KMS-11 (cell line): ENCODE data around the gene PRRC2B.

ENCODE experiments used
- H2AFZ ChIP-seq: fragments of 200-600 bp; sonication (generic); 2 replicates; pipeline ENCODE4 v1.6.1; 2016; ENCODE audit warnings: antibody characterized with exemption, mixed run types, low read depth
- H3K27ac ChIP-seq: fragments of 200-600 bp; sonication (generic); 2 replicates; pipeline ENCODE4 v1.6.1; 2016; ENCODE audit warnings: mild to moderate bottlenecking, mixed run types
- H3K27me3 ChIP-seq: fragments of 200-600 bp; sonication (generic); 2 replicates; pipeline ENCODE4 v1.6.1; 2017; ENCODE audit warnings: mild to moderate bottlenecking, low read depth, mixed run types, moderate library complexity; ENCODE audit not compliant: insufficient read depth
- H3K36me3 ChIP-seq: fragments of 200-600 bp; sonication (generic); 2 replicates; pipeline ENCODE4 v1.6.1; 2017; ENCODE audit warnings: mild to moderate bottlenecking, mixed run types; ENCODE audit not compliant: insufficient read depth
- H3K4me1 ChIP-seq: fragments of 200-600 bp; sonication (generic); 2 replicates; pipeline ENCODE4 v1.6.1; 2016; ENCODE audit warnings: mild to moderate bottlenecking, low read depth, mixed run types; ENCODE audit not compliant: poor library complexity, severe bottlenecking
- H3K4me2 ChIP-seq: fragments of 200-600 bp; sonication (generic); 2 replicates; pipeline ENCODE4 v1.7.0; 2016; ENCODE audit warnings: mild to moderate bottlenecking, mixed run types
- H3K4me3 ChIP-seq: fragments of 200-600 bp; sonication (generic); IDR thresholded peaks from 2 replicates; pipeline ENCODE4 v1.6.1; 2017; ENCODE audit warnings: low read depth, low read length, mixed read lengths; ENCODE audit not compliant: insufficient read depth
- H3K79me2 ChIP-seq: fragments of 200-600 bp; sonication (generic); 2 replicates; pipeline ENCODE4 v1.6.1; 2016; ENCODE audit warnings: low read depth, mixed run types; ENCODE audit not compliant: insufficient read depth
- H3K9ac ChIP-seq: fragments of 200-600 bp; sonication (generic); 2 replicates; pipeline ENCODE4 v1.6.1; 2016; ENCODE audit warnings: mild to moderate bottlenecking, mixed run types
- H4K20me1 ChIP-seq: fragments of 200-600 bp; sonication (generic); 2 replicates; pipeline ENCODE4 v1.6.1; 2016; ENCODE audit warnings: mild to moderate bottlenecking, mixed run types; ENCODE audit not compliant: insufficient read depth
- TF ChIP-seq, protein P1 (sequence below): fragments of 200-600 bp; sonication (generic); conservative IDR thresholded peaks from 2 replicates; pipeline ENCODE4 v1.6.1; 2017; ENCODE audit warnings: low read depth, mild to moderate bottlenecking, antibody characterized with exemption, low read length, moderate library complexity, mixed read lengths

PRRC2B gene

DNA sequence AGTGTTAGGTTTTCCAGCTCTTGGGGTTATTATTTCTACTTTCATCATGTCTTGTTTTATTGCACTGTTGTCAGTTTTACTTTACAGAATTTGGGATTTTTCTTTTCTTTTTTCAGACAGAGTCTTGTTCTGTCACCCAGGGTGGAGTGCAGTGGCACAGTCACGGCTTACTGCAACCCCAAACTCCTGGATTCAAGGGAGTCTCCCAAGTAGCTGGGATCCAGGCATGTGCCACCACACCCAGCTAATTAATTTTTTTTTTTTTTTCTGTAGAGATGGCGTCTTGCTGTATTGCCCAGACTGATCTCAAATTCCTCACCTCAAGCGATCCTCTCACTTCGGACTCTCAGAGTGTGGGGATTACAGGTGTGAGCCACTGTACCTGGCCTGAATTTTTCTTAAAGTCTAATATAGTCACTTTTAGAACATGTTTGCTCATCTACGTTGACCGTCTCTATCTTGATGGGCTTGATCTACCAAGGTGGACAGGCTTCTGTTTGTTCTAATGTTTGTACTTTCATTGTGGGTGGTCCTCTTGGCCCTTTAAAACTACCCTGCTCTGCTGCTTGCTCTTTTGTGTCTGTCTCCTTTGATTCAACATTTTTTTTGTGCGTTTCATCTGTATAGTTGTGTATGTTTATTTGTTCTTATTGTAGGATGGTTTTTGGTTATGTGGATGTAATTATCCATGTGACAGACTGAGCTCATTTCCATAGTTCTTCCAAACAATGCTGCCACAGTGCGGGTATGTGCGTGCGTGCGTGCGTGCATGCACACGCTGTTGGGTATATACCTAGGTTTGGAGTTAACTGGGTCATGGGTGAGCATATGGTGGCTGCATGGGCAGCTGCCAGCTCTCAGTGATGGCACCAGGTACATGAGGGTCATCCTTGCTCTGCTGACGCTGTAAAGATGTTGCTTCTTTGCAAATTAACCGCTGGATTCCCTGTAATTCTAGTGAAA lies 18.1 kb downstream of the PRRC2B start:
- Histone ChIP-seq H3K4me2 (no peak overlapping the region), H2AFZ (no peak overlapping the region), H3K27me3 (no peaks in the 10 kb centered on the region), H3K36me3 (no peaks in the 10 kb centered on the region), H3K4me3 (no peak overlapping the region), H3K4me1 (peaks cover 26% of the 10 kb centered on the region), H3K9ac (no peak overlapping the region), H3K27ac (no peak overlapping the region), H3K79me2 (peaks cover 100% of the 10 kb centered on the region), H4K20me1 (peaks cover 86% of the 10 kb centered on the region)
- TF ChIP-seq, protein P1, sequence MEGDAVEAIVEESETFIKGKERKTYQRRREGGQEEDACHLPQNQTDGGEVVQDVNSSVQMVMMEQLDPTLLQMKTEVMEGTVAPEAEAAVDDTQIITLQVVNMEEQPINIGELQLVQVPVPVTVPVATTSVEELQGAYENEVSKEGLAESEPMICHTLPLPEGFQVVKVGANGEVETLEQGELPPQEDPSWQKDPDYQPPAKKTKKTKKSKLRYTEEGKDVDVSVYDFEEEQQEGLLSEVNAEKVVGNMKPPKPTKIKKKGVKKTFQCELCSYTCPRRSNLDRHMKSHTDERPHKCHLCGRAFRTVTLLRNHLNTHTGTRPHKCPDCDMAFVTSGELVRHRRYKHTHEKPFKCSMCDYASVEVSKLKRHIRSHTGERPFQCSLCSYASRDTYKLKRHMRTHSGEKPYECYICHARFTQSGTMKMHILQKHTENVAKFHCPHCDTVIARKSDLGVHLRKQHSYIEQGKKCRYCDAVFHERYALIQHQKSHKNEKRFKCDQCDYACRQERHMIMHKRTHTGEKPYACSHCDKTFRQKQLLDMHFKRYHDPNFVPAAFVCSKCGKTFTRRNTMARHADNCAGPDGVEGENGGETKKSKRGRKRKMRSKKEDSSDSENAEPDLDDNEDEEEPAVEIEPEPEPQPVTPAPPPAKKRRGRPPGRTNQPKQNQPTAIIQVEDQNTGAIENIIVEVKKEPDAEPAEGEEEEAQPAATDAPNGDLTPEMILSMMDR: no peak

DNA sequence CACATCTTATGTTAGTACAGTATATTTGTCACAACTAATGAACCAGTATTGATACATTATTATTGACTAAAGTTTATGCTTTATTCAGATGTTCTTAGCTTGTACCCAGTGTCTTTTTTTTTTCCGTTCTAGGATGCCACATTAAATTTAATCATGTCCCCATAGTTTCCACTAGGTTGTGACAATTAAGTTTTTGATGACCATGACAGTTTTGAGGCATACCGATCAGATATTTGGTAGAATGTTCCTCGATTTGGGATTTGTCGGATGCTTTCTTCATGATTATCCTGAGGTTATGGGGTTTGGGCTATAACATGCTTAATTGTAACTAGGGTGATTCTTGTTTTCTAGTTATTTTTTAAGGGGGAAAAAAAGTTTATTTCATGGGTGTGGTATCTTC lies 22.6 kb downstream of the PRRC2B start:
- Histone ChIP-seq H3K4me2 (no peak overlapping the region), H4K20me1 (peaks cover 81% of the 10 kb centered on the region), H3K4me3 (no peak overlapping the region), H3K9ac (no peak overlapping the region), H3K4me1 (peaks cover 14% of the 10 kb centered on the region), H3K27me3 (no peaks in the 10 kb centered on the region), H3K79me2 (peaks cover 100% of the 10 kb centered on the region), H3K36me3 (no peaks in the 10 kb centered on the region), H3K27ac (no peak overlapping the region), H2AFZ (no peak overlapping the region)
- TF ChIP-seq, protein P1: no peak

DNA sequence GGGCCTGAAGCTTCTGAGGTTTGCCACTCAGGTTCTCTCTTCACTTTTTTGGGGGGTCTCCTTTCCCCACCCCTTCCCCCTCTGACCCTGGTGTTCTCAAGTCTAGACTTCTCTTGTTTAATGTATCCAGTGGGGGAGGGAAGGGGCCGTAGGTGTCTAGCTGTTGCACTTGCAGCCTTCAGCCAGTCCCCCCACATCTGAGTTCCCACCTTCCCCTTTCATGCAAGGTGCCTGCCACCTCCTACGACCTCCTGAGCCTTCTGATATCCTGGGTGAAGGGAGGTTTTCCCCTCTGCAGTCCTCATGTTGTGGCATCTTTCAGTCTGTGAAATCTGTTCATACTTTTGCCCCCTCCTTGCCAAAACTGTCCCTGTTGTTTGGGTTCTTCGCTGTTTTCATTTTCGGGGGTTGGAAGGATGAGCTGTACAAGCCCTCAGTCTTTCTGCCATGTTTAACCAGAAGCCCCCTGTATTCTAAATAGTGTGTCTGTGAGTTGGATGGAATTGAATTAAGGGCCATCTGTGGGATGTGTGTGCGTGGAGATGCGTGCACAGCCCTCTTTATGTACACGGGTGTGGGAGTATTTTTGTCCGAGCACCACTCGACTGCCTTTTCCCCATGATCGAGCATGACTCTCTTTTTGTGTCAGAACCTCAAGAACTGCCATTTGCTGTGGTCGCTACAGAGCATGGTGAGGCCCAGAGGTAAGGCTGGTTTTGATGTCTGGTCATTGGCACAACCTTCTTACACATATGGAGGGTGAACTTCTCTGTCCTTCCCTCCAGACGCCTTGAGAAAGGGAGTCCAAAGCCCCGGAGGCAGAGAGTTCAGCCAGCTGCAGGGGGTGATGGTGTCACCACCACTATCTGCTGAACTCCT lies 23.6 kb downstream of the PRRC2B start:
- H3K36me3 ChIP-seq: no peaks in the 10 kb centered on the region
- peaks cover 100% of the 10 kb centered on the region for H3K79me2 ChIP-seq
- no peak overlapping the region for H3K9ac ChIP-seq
- no peak overlapping the region for H3K27ac ChIP-seq
- TF ChIP-seq, protein P1: no peak
- H3K4me3 ChIP-seq: no peak overlapping the region
- H3K27me3 ChIP-seq: no peaks in the 10 kb centered on the region
- peaks cover 75% of the 10 kb centered on the region for H4K20me1 ChIP-seq
- no peak overlapping the region for H2AFZ ChIP-seq
- H3K4me1 ChIP-seq: peaks cover 14% of the 10 kb centered on the region
- no peak overlapping the region for H3K4me2 ChIP-seq

DNA sequence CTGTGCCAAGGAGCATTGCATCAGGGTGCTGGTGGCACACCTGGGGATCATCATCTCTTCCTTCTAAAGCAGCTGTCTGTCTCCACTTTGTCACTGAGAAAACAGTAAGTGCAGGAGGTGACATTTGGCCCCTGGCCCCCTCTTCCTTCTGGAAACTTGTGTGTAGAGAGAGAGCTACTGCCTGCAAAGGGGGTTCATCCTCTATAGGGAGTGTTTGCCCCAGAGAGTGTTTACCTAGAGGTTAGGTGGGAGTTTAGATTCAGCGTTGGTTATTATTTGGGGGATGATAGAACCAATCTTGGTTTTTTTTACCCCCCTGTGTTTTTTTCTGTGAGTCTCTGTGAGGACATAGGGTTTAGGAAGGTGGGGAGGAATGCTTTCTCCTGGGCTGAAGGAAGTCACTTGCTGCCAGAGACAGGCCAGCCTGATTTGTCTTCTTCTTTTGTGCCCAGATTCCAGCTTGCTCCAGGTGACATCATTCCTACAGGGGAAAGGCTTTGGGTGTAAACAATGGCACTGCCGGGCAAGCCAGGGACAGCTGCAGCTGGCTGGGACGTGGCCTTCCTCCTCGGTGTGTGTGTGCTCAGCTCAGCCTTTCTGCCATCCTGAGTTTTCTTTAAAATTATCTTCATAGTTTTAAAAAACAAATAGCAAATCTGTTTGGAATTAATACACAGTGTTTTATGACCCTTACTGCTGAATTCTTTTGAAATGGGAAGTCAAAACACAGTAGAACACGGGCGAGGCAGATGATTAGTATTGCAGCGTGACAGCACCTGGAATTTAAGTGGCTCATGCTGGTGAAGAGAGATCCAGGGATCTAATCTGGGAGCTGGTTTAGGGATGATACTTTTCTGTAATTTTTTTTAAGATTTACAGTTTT lies 24.5 kb downstream of the PRRC2B start:
- no peak overlapping the region for H3K9ac ChIP-seq
- H2AFZ ChIP-seq: no peak overlapping the region
- H3K79me2 ChIP-seq: peaks cover 100% of the 10 kb centered on the region
- H4K20me1 ChIP-seq: peaks cover 83% of the 10 kb centered on the region
- TF ChIP-seq, protein P1: no peak
- H3K27ac ChIP-seq: no peak overlapping the region; the same call in 1 of the 2 replicates
- H3K4me1 ChIP-seq: peaks cover 14% of the 10 kb centered on the region
- no peak overlapping the region for H3K4me2 ChIP-seq
- H3K27me3 ChIP-seq: no peaks in the 10 kb centered on the region
- H3K36me3 ChIP-seq: no peaks in the 10 kb centered on the region
- no peak overlapping the region for H3K4me3 ChIP-seq
